ENCODE results near the gene ST6GALNAC6.
"Not testable (repeated sequence)": the region's sequence is repeated elsewhere in the genome, so short reads cannot be mapped to it uniquely, and the experiment has no call there.

ST6GALNAC6 gene

DNA sequence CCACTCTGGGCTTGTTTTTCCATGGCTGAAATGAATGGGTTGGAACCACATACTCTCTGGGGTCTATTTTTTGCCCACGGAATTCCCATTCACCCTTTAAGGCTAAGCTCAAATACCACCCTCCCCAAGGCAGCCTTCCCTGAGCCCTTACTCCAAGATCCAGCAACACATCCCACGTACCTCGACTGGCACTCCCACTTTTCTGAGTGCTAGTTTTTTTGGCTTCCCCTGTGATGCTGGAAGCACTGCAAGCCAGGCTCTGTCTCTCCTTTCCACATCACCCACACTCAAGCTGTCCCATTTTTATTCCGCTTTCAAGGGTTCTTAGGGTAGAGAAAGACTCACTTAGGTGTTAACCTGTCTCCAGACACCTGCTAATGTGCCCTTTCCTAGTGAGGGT, 6.0 kb downstream of the ST6GALNAC6 start:
- DNase-seq (ENCODE audit: low spot score) = no peak

DNA sequence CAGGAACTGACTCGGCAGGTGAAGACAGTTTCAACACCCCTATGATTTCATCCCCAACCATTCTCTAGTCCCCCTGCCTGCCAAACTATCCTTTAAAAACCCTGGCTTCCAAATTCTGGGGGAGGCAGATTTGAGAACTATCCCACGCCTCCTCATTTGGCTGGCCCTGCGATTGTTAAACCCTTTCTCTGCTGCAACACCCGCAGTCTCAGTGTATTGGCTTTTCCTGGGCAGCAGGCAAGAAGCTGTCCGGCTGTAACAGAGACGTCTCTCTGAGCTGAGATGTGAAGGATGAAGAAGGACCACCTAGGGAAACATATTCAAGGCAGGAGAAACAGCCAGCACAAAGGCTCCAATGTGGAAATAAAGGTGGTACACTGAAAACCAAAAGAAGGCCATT, 6.6 kb downstream of the ST6GALNAC6 start:
- no peak for DNase-seq (ENCODE audit: low spot score)

DNA sequence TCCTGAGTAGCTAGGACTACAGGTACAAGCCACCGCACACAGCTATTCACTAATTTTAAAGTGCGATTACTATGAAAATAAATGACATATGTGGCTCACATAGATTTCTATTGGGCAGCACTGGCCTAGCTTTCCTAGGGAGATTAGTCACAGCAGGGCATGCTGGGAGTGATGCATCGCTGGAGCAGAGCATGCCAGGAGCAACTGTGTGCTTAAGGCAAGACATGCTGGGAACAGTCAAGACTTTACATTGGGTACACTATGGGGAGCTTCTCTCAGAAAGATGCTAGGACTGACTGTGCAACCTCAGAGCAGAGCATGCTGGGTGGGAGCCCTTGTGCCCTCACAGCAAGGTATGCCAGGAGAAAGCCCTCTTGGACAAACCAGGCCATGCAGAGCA, 9.3 kb downstream of the ST6GALNAC6 start:
- DNase-seq (ENCODE audit: low spot score) = no peak

DNA sequence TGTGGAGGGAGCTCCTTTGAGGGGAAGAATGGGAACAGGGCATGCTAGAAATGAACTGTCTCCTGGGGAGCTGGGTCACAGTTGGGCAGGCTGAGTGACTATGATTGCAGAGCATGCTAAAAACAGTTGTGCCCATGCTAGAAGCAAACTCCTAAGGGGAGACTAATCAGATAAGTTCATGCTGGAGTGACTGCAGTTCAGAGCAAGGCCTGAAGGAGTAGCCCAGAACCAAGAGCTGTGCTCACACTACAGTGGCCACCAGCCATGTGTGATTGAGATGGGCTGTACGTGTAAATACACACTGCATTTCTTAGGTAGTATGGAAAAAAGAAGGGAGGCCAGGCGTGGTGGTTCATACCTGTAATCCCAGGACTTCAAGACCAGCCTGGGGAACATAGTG, 11.6 kb downstream of the ST6GALNAC6 start:
- no peak for DNase-seq (ENCODE audit: low spot score)

DNA sequence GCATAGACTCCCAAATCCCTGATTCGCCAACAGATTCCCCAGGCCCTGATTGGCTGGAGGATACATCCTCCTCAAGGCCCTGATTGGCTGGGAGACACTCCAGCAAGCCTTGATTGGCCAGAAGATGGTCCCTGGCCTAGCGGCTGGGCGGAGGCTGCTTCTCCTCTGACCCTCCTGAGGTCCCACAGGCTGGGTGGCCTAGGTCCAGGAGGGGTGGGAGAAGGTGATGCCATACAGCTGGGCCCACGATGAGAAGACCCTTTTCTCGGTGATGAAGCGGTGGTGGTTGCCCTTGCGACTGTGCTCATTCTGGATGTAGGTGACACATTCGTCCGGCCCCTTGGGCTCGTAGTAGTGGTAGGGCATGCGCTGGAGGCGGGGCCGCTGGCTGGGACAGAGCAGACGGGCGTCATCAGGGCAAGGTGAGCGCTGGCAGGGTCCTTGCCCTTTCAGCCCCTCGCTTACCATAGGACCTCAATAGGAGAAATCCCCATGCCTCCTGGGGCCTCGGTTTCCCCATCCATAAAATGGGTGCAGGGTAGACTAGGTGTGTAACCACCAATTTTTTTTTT, 12.9 kb downstream of the ST6GALNAC6 start:
- no peak for DNase-seq (ENCODE audit: low spot score)

DNA sequence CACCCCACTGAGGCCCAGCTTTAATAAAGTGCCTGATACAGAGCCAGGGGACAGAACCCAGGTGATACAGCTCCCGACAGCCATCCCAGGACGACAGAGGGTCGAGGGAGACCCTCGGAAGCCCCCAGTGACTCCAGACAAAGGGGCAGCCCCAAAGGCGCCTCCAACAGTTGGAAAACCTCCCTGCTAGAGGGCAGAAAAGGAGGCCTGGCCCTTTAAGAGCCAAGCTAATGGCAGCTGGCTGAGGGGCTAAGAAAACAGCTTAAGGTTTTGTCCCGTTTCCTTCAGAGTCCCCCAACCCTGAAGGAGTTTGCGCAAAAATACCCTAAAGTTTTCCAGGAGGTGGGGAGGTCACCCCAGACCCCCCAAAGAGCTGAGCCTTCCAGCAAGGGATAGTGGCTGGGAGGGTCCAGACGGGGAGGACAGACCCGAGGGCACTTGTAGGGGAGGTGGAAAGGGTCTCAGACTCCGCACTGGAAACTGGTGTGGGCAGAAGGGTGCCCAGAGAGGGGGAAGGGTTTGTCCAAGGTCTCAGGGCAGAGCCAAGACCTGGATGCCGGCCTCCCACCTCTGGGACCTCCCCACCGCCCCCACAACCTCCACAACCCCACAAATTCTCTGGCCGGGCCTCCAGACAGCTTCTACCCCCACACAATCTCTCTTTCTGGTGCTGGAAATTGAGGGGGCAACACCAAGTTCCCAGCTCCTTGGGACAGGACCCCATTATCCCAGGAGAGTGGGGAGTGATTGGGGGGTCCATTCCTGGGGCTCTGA, 13.7 kb downstream of the ST6GALNAC6 start:
- DNase-seq (ENCODE audit: low spot score) = no peak

DNA sequence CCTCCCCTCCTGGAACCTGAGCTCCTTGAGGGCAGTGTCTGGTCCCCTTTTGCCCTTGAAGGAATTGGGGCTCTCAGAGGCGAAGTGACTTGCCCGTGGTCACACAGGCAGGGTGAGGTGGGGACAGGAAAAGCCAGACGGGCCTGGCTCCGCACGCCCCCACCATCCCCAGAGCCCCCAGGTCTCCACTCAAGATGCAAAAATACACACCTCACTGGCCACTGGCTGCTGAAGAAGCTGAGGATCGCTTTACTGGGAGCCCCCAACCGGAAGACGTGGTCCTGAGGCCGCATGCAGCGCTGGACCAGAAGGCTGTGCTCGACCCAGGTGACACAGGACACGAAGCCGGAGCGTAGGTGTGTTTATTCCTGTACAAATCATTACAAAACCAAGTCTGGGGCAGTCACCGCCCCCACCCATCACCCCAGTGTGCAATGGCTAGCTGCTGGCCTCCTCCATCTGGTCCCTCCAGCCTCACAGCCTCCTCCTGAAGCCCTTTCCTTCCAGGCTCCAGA, 14.4 kb downstream of the ST6GALNAC6 start:
- no peak for DNase-seq (ENCODE audit: low spot score)

DNA sequence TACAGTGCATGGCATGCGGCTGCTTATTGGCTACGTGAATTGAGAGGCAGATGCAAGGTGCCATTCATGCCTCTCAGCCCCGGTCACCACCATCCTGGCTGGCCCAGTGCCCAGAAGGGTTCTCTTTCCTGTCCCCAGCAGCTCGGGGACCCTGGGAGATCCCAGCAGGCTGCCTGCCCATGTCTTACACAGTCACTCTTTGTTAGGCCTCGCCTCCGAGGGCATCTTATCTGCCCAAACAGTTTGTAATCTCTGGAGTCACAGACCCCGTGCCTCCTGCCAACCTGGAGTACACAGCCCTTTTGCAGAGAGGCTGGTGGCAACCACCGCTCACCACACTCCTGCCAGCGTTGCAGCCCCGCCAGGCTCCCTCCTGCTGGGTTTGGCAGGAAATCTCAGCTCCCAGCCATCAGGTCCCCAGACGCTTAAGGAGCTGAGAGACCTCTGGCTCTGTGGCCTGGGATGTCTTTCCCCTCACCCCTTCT, 14.9 kb downstream of the ST6GALNAC6 start:
- no peak for DNase-seq (ENCODE audit: low spot score)

DNA sequence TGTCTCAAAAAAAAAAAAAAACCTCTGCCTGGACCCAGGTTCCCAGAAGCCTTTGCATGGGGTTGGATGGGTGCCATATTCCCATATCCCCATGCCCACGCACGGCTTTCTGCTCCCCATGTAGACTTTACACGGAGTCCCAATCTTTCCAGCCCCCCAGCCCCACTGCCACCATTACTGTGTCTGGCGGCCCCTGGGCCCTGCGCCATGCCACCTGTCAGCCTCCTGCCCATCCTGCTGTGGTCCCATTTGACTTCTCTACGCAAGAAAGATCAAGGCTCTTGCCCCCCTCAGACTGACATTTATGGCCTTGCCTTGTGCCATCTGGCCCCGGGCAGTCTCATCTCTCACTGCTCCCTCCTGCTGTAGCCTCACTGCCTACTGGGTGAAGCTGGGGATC, 15.4 kb downstream of the ST6GALNAC6 start:
- no peak for DNase-seq (ENCODE audit: low spot score)

DNA sequence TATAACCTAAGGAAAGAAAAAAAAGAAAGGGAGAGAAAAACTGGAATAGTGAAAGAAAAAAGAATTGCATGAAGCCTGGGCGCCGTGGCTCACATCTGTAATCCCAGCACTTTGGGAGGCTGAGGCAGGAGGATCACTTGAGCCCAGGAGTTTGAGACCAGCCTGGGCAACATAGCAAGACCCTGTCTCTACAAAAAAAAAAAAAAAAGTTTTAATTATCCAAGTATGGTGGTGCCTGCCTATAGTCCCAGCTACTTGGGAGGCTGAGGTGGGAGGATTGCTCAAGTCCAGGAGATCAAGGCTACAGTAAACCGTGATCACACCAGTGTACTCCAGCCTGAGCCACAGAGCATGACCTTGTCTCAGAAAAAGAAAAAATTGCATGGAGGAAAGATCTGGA, 17.7 kb downstream of the ST6GALNAC6 start:
- DNase-seq (ENCODE audit: low spot score) = not testable (repeated sequence)

DNA sequence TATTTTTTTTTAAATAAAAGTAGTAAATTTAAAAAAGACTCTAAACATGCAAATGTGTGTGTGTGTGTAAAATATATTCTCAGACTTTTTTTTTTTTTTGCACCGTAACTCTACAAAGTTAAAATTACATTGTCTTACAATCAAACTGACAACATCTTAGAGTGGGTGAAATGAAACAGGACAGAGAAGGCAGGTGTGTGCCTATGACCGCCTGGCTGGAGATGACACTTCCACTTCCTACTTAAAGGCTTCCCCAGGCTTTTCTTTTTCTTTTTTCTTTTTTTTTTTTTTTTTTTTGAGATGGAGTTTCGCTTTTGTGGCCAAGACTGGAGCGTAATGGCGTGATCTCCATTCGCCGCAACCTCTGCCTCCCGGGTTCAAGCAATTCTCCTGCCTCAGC, 19.3 kb downstream of the ST6GALNAC6 start:
- no peak for DNase-seq (ENCODE audit: low spot score)

DNA sequence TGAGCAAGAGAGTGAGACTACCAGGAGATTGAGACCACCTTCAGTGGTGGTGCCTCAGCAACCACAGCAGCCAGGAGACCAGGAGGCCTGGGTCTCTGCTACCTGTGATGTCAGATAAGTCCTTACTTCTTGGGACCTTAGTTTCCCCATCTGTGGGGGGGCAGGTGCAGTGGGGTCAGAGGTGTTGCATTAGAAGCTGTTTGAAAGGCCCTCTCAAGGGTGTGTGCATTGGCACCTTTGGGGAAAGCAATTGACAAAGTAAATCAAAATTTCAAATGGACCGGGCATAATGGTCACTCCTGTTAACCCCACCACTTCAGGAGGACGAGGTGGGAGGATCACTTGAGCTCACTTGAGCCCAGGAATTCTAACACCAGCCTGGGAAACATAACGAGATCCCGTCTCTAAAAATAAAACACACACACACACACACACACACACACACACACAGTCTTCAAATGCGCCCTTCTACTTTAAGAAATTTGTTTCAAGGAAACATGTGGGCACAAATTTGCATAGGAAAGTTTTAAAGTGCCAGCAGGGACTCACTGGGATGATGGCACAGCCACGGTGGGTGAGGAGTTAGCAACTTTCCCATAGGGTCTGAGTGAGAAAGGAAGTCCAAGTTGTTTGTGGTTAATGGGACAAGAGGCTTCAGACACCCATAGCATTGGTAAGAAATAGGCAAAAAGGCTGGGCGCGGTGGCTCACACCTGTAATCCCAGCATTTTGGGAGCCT, 20.6 kb downstream of the ST6GALNAC6 start:
- DNase-seq (ENCODE audit: low spot score) = no peak

DNA sequence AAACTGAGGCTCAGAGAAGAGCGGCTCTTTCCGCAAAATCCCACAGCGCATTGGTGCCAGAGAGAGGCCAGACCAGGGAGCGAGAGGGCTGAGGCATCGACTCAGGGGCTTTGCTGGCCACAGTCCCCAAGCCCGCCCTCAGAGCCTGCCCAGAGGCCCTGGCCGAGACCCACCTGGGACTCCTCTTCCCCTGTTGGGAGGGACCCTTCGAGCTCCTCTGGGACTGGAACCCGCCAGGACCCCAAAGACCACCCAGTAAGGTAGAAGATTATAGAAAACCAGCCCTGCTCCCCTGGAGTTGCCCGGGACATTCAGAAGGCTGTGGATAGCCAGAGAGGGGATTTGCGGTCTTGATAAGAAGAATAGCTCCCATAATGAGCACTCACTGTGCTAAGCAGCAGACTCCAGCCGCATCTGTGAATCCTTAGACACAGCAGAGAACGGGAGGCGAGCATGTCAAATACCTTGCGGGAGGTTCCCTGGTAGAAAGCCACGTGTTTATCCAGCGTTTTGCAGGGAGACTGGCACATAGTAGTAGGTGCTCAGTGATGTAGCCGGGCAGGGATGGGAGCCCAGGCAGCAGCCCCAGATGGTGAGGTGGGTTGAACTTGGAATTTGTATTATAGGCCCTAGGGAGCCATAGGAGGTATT, 21.3 kb downstream of the ST6GALNAC6 start:
- DNase-seq (ENCODE audit: low spot score) = no peak

DNA sequence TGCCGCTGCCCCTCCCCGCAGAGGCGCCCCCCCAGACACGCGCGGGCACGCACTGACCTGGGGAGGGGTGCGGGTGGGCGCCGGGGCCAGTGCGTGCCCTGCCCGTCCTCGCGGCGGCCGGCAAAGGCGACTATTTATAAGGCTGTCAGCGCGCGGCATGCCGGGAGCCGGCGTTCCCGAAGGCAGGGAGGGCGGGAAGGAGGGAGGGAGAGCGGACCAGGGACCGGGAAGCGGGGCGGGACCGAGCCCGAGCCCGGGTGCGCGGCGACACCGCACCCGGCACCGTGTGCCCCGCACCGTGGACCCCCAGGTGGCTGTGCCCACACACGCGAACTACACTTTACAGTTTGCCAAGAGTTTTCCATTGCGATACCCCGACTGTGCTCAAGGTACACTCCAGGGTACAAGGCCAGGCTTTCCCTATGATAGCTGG, 21.8 kb downstream of the ST6GALNAC6 start, which contains the start of gene AK1:
Gene AK1, minus strand, starts transcription at position 110 of the 433 bp plus-strand sequence. CDS start 3,058 bp downstream, outside the sequence.
- peak; percentile 77 for DNase-seq (ENCODE audit: low spot score)

DNA sequence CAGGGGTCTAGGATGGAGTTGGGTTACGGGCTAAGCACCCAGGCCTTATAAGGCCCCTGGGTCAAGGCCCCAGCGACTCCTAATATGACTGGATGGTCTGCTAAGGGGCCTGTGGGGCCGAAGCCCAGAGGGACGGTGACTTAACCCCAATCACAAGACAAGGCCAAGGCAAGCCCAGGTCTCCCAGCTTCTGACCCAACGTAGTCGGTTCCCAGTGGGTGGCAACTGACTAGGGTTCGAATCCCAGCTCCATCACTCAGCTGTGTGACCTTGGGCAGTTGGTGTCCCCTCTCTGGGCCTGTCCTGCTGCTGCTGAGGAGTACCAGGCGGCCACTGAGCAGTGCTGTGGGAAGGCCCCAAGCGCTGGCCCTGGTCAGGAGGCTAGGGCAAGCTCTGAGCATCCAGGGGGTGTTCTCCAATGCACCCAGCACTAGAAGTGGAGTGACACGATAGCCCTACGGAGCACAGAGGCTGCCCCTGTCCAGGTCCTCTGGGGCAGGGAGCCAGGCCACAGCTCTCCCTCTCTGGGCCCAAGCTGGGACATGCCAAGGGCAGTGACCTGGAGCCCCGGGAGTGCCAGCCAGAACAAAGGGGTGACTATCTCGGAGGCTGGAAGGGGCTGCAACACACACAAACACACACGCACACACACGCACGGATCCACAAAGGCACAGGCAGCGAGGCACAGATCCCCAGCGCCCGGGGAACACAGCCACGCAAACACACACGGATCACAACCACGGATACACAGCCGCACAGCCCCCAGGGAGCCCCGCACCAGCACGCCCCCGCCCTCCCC, 22.4 kb downstream of the ST6GALNAC6 start:
- DNase-seq (ENCODE audit: low spot score) = no peak

DNA sequence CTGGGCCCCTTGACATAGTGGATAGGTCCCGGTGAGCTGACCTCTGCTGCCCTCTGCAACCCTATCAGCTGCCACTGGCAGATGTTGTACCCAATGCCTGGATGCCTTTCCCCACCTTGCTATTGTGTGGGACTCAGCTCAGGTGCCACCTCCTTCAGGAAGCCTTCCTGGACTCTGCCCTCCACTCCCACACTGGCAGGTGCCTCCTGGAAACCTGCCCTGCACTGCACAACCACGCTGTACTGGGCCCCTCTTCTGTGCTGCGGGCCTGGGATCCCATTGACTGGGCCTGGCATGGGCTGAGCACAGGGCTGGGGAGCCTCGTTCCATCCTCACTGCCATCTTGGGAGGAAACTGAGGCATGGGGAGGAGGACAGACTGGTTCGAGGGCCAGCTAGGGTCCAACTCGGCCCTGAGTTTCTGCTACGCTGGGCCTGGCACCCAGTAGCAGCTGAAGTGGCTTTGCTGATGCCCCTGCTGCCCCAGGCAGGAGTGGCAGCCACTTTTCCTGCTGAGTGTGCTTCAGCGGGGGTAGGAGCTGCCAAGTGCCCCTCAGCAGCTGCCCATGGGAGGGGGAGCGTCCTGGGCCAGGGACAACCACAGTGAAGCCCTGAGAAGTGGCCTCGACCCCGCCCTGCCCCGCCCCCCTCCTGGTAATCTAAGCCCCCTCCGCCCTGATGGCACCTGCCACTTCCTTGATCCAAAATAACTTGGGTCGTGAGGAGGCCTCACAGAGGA, 23.2 kb downstream of the ST6GALNAC6 start:
- DNase-seq (ENCODE audit: low spot score) = no peak

DNA sequence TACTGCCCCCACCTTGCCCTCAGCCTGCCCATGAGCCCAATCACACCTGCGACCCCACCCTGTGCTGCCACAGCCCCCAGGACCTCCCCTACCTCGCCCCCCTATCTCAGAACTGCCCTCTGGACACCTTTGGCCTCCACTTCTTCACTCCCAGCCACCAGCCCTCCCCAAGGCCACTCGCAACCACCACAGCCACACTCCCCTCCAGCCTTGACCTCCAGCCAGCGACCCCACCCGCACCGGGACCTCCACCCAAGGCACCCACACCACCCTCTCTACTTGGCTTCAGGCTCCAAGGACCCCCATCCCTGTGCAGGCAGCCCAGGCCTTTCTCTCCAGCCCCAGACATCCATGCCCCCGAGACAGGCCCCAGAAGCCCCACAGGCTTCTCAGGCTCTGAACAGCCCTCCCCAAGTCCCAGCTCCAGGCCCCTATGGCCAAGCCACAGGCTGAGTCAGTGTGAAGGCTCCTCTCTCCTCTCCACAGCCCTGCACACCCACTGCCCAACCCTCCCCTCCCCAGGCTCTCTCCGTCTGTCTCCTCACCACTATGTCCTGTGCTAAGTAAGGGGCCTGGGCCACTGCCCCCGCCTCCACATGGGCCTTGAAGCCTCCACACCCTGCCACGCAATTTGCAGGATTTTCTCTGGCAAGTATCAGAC, 24.0 kb downstream of the ST6GALNAC6 start:
- no peak for DNase-seq (ENCODE audit: low spot score)

DNA sequence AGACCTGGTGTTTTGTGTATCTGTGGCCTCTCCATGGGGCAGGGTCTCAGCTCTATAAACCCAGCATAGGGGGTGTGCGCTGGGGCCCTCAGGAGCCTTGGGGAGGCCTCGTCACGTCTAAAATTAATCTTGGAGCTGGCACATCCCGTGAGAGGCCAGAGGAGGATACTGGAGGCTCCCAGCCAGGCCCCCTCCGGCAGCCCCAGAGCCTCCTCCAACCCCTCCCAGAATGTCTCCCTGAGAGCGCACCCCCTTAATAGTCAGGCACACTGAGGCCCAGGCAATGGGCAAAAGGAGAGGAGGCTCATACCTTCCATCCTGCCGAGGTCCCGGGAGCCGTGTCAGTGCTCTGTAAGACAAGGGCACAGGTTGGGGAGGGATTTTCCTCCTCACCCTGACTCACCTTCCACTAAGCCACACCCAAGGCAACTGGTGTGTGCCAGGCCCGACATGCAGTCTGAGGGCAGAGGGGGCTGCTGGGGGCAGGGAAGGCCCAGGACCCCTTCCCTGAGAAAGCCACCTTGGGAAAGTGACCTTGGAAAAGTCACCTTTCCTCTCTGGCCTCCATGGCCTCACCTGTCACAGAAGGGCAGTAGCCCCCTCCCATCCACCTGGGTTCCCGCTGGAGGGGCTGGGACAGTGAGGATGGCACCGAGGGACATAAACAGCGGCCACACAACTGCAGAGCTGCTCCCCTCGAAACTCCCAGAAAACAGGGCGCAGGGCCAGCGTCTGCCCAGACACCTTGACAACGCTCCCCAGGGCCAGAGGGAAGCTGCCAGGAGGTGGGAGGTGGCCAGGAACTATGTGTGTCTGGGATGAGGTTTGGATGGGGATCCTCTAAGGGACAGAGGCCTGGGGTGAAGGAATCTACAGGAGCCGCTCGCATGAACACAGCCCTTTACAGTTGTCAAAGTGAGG, 24.8 kb downstream of the ST6GALNAC6 start:
- DNase-seq (ENCODE audit: low spot score) = no peak

DNA sequence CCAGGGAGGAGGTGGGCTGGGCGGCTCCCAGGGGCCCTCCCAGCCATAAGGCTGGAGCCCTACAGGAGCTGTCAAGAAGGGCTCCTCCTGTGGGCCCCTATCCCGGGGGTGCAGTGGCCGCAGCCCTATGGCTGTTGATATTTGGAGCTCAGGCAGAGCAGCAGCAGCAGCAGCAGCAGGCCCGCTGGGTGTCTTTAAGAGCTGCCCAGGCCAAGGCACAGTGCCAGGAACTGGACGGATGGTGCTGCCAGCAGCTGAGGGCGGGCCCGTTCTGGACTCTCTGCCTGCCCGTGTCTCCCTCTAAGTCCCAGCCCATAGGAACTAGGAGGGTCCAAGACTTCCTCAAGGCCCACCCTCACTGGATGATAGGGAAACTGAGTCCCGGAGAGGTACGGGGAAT, 25.5 kb downstream of the ST6GALNAC6 start:
- peak; percentile 81 for DNase-seq (ENCODE audit: low spot score)

Data from putamen (tissue), 1 donor.